GM23248 (cell line): ENCODE results near the gene NACA2.

Experiments used
- EZH2 ChIP-seq: fragments of 200-600 bp; sonication (generic); IDR thresholded peaks from 2 replicates; pipeline ENCODE4 v1.6.1; 2018; ENCODE audit warnings: antibody characterized with exemption, mild to moderate bottlenecking; ENCODE audit not compliant: insufficient read depth, poor library complexity, severe bottlenecking
- EZH2phosphoT487 ChIP-seq: fragments of 200-600 bp; sonication (generic); IDR thresholded peaks from 2 replicates; pipeline ENCODE4 v1.6.1; 2018; ENCODE audit warnings: antibody characterized with exemption, moderate library complexity, mild to moderate bottlenecking, low read depth; ENCODE audit not compliant: insufficient read depth

DNA sequence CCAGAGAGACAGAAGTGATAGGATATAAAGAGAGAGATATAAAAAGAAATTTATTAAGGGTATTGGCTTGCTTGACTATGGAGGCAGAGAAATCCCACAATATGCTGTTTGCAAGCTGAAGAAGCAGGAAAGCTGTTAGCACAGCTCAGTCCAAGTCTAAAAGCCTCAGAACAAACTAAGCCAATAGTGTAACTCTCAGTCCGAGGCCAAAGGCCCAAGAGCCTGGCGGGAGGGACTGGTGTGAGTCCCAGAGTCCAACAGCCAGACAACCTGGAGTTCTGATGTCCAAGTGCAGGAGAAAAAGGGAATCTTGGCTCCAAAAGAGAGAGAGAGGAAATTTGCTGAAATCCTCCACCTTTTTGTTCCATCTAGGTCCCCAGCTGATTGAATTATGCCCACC lies 30.3 kb upstream of the NACA2 start:
- no peak for TF ChIP-seq EZH2
- no peak for TF ChIP-seq EZH2phosphoT487
